Measurements from ENCODE around the gene CLN5. TPM values are rescaled to one million over a fixed set of nuclear protein-coding genes. Genes with fewer than 3 reads are reported as not detected.

The CLN5 gene
- total RNA-seq, 4 donors from 2014 or later: 4.5 to 10.1 (median 7.1) TPM

GRCh38 chr13:76948149-76948548 is 43.7 kb upstream of the CLN5 start, which contains the start of gene ACOD1:
TSS of gene ACOD1 (plus strand) at chr13:76948511. CDS start at chr13:76948559, 48 bp downstream.
- Histone ChIP-seq H3K4me1 (no peaks in the 10 kb centered on the region), H3K27me3 (no peaks in the 10 kb centered on the region), H3K36me3 (no peaks in the 10 kb centered on the region), H3K27ac (no peak within 1 kb of the TSS), H3K9me3 (no peaks in the 10 kb centered on the region), H3K4me3 (no peak within 1 kb of the TSS)
- in situ Hi-C loops (cut with MboI; ENCODE audit: low sequenced_read_pairs in 4 of 4): no loop called here
- TF ChIP-seq, protein P1, sequence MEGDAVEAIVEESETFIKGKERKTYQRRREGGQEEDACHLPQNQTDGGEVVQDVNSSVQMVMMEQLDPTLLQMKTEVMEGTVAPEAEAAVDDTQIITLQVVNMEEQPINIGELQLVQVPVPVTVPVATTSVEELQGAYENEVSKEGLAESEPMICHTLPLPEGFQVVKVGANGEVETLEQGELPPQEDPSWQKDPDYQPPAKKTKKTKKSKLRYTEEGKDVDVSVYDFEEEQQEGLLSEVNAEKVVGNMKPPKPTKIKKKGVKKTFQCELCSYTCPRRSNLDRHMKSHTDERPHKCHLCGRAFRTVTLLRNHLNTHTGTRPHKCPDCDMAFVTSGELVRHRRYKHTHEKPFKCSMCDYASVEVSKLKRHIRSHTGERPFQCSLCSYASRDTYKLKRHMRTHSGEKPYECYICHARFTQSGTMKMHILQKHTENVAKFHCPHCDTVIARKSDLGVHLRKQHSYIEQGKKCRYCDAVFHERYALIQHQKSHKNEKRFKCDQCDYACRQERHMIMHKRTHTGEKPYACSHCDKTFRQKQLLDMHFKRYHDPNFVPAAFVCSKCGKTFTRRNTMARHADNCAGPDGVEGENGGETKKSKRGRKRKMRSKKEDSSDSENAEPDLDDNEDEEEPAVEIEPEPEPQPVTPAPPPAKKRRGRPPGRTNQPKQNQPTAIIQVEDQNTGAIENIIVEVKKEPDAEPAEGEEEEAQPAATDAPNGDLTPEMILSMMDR (IDR thresholded peaks at IDR 0.05 in 4 of 5, conservative IDR thresholded peaks at IDR 0.05 in 1 of 5): no peak
- TF ChIP-seq POLR2A (IDR thresholded peaks at IDR 0.05): no peak
- no peak for ATAC-seq
- intact Hi-C loops (cut with DNase I; ENCODE audit: low total_unique reads): no loop called here
- DNase-seq: no peak

DNA sequence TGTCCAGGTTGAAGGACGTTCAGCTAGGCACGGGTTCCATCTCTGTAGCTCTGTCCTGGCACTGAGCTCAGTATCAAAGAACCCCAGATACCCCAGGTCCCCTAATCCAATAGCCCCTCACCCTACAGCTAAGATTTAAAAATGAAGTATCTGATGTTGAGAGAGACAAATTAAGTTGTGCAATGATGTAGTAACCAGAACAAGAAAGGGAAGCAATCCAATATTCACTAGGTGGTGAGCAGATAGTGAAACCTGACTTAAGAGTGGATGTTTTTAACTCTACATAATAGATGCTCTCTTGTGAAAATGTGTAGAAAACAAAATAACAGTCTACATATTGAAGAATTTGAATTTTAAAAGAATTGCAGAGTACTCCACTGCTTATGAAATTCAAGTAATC is 41.8 kb upstream of the CLN5 start:
- DNase-seq (no peak), ATAC-seq (no peak)
- no peak overlapping the region for H3K27ac ChIP-seq
- intact Hi-C loops (cut with DNase I; ENCODE audit: low total_unique reads): no loop called here
- TF ChIP-seq, protein P1 (IDR thresholded peaks at IDR 0.05 in 4 of 5, conservative IDR thresholded peaks at IDR 0.05 in 1 of 5): no peak
- no peak for TF ChIP-seq POLR2A (IDR thresholded peaks at IDR 0.05)
- H3K4me1 ChIP-seq: no peaks in the 10 kb centered on the region
- in situ Hi-C loops (cut with MboI; ENCODE audit: low sequenced_read_pairs in 4 of 4): no loop called here
- no peaks in the 10 kb centered on the region for H3K9me3 ChIP-seq
- no peaks in the 10 kb centered on the region for H3K27me3 ChIP-seq
- no peak overlapping the region for H3K4me3 ChIP-seq
- H3K36me3 ChIP-seq: no peaks in the 10 kb centered on the region

DNA sequence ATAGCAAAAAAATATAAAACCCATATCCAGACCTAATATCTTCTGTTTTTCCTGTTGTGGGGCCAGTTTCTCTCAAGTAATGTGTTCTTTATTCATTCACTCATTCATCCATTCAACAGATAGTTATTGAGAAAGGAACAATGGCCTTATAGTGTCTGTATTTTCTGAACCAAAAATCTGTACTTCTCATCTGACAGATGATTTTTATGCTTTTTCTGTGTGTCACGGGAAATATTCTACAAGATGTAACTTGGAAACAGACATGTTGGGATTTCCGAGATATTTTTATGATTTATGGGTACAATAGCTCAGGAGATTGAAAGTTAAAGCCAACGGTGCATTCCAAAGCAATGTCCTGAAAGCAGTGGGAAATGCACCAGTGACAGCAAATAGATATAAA is 37.9 kb upstream of the CLN5 start:
- intact Hi-C loops (cut with DNase I; ENCODE audit: low total_unique reads): no loop called here
- in situ Hi-C loops (cut with MboI; ENCODE audit: low sequenced_read_pairs in 4 of 4): no loop called here
- H3K4me1 ChIP-seq: no peaks in the 10 kb centered on the region
- H3K27ac ChIP-seq: no peak overlapping the region
- no peak overlapping the region for H3K4me3 ChIP-seq
- ATAC-seq: no peak
- no peak for DNase-seq
- TF ChIP-seq, protein P1 (IDR thresholded peaks at IDR 0.05 in 4 of 5, conservative IDR thresholded peaks at IDR 0.05 in 1 of 5): no peak
- TF ChIP-seq POLR2A (IDR thresholded peaks at IDR 0.05): no peak
- no peaks in the 10 kb centered on the region for H3K9me3 ChIP-seq
- H3K27me3 ChIP-seq: no peaks in the 10 kb centered on the region
- no peaks in the 10 kb centered on the region for H3K36me3 ChIP-seq

- no peak for DNase-seq
- TF ChIP-seq, protein P1 (IDR thresholded peaks at IDR 0.05 in 4 of 5, conservative IDR thresholded peaks at IDR 0.05 in 1 of 5): no peak
- no peak for TF ChIP-seq POLR2A (IDR thresholded peaks at IDR 0.05)
- intact Hi-C loops (cut with DNase I; ENCODE audit: low total_unique reads) (no loop called here), in situ Hi-C loops (cut with MboI; ENCODE audit: low sequenced_read_pairs in 4 of 4) (no loop called here)
- Histone ChIP-seq H3K4me1 (no peaks in the 10 kb centered on the region), H3K27ac (no peak overlapping the region), H3K9me3 (no peaks in the 10 kb centered on the region), H3K36me3 (no peaks in the 10 kb centered on the region), H3K4me3 (no peak overlapping the region), H3K27me3 (no peaks in the 10 kb centered on the region)
- ATAC-seq: no peak
These were observed 37.3 kb upstream of the CLN5 start for GRCh38 chr13:76954538-76954937.

- H3K27ac ChIP-seq: no peak overlapping the region
- no peaks in the 10 kb centered on the region for H3K4me1 ChIP-seq
- in situ Hi-C loops (cut with MboI; ENCODE audit: low sequenced_read_pairs in 4 of 4): no loop called here
- TF ChIP-seq POLR2A (IDR thresholded peaks at IDR 0.05): no peak
- TF ChIP-seq, protein P1 (IDR thresholded peaks at IDR 0.05 in 4 of 5, conservative IDR thresholded peaks at IDR 0.05 in 1 of 5): no peak
- intact Hi-C loops (cut with DNase I; ENCODE audit: low total_unique reads): no loop called here
- no peaks in the 10 kb centered on the region for H3K27me3 ChIP-seq
- H3K36me3 ChIP-seq: no peaks in the 10 kb centered on the region
- ATAC-seq (no peak), DNase-seq (no peak)
- H3K4me3 ChIP-seq: no peak overlapping the region
- no peaks in the 10 kb centered on the region for H3K9me3 ChIP-seq
These were observed 36.7 kb upstream of the CLN5 start for GRCh38 chr13:76955193-76955592.
